Tibial artery (tissue), 4 donors: ENCODE data around the gene A4GNT.

ENCODE experiments used
- DNase-seq, 2 donors: peaks; one replicate each; pipeline ENCODE4 v3.0.0-alpha.2; 2019
- H3K27ac ChIP-seq, 2 donors: fragments of 200-600 bp; sonication (generic) in 1 of 2; 1 replicate in 1 of 2; 2 replicates in 1 of 2; pipeline ENCODE4 v1.5.1; 2018 to 2019; ENCODE audit warnings: mild to moderate bottlenecking in 1 of 2
- H3K27me3 ChIP-seq, 2 donors: fragments of 200-600 bp; sonication (generic) in 1 of 2; one replicate each; pipeline versions ENCODE4 v1.5.1 to v1.6.0; 2016 to 2019
- H3K36me3 ChIP-seq, 3 donors: fragments of 200-600 bp; sonication (generic) in 2 of 3; one replicate each; pipeline ENCODE4 v1.5.1; 2016 to 2019; ENCODE audit warnings: mild to moderate bottlenecking in 2 of 3
- H3K4me1 ChIP-seq, 4 donors: fragments of 200-600 bp; sonication (generic) in 2 of 4; 1 replicate in 3 of 4; 2 replicates in 1 of 4; pipeline ENCODE4 v1.5.1; 2016 to 2019
- H3K4me3 ChIP-seq, 2 donors: fragments of 200-600 bp; sonication (generic) in 1 of 2; 1 replicate in 1 of 2; 2 replicates in 1 of 2; pipeline ENCODE4 v1.5.1; 2018 to 2019; ENCODE audit warnings: mild to moderate bottlenecking in 2 of 2
- H3K9me3 ChIP-seq, 3 donors: fragments of 200-600 bp; sonication (generic) in 1 of 3; one replicate each; pipeline ENCODE4 v1.5.1; 2016 to 2019
- intact Hi-C: fragments of 100-400 bp; cut with DNase I; formaldehyde crosslinking; loops from one replicate; pipeline ENCODE4 v1.15.0; 2023; ENCODE audit warnings: low total_unique reads
- TF ChIP-seq, protein P1 (sequence below), 2 experiments: fragments of 200-600 bp in 1 of 2; fragments of 450-650 bp in 1 of 2; IDR thresholded peaks; one replicate each; pipeline ENCODE4 v1.5.1; 2017 to 2019; ENCODE audit warnings: antibody characterized with exemption in 2 of 2, mild to moderate bottlenecking in 1 of 2, moderate library complexity in 1 of 2

The A4GNT gene

GRCh38 chr3:138127636-138128365 is 4.4 kb downstream of the A4GNT start:
- H3K27me3 ChIP-seq: no peaks in the 10 kb centered on the region
- H3K4me1 ChIP-seq: peaks cover 0 to 15% (median 0%) of the 10 kb centered on the region in 4 donors
- no peak overlapping the region for H3K4me3 ChIP-seq
- H3K27ac ChIP-seq: no peak overlapping the region
- no peaks in the 10 kb centered on the region for H3K36me3 ChIP-seq
- no peaks in the 10 kb centered on the region for H3K9me3 ChIP-seq
- intact Hi-C loops: no loop called here
- DNase-seq: no peak
- TF ChIP-seq, protein P1, sequence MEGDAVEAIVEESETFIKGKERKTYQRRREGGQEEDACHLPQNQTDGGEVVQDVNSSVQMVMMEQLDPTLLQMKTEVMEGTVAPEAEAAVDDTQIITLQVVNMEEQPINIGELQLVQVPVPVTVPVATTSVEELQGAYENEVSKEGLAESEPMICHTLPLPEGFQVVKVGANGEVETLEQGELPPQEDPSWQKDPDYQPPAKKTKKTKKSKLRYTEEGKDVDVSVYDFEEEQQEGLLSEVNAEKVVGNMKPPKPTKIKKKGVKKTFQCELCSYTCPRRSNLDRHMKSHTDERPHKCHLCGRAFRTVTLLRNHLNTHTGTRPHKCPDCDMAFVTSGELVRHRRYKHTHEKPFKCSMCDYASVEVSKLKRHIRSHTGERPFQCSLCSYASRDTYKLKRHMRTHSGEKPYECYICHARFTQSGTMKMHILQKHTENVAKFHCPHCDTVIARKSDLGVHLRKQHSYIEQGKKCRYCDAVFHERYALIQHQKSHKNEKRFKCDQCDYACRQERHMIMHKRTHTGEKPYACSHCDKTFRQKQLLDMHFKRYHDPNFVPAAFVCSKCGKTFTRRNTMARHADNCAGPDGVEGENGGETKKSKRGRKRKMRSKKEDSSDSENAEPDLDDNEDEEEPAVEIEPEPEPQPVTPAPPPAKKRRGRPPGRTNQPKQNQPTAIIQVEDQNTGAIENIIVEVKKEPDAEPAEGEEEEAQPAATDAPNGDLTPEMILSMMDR (IDR thresholded peaks at IDR 0.05): no peak

DNA sequence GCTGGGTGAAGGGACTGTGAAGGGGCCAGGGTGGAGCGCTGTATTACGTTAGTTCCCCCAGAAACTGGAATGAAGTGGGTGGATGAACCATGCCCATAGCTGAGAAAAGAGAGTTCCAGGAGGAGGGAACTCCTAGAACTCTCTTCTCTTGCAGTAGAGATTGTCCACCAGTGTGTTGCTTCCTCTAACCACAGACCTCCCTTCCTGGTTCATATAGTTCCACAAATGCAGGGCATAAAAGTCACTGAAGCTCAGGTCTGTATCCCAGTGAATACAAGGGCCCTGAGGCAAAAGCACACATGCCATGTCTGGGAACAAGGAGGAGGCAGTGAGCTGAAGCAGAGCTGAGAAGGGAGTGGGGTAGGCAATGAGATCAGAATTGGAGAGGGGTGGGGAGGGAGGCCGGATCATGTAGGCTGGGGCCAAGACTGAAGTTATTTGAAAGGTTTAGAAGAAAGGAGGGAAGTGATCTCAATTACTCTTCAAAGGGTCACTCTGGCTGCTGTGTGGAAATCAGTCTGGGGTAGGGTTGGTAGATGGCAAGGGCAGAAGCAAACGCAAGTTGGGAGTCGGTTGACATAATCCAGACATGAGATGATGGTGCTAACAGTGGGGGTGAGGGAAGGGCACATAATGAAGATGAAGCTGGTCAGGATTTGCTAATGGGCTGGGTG is 6.5 kb downstream of the A4GNT start:
- TF ChIP-seq, protein P1 (IDR thresholded peaks at IDR 0.05): no peak
- DNase-seq: no peak
- no peak overlapping the region for H3K4me3 ChIP-seq

GRCh38 chr3:138124706-138125355 is 7.4 kb downstream of the A4GNT start:
- intact Hi-C loops: no loop called here
- TF ChIP-seq, protein P1 (IDR thresholded peaks at IDR 0.05): no peak
- peaks cover 0 to 15% (median 0%) of the 10 kb centered on the region in 4 donors for H3K4me1 ChIP-seq
- H3K27ac ChIP-seq: no peak overlapping the region
- no peaks in the 10 kb centered on the region for H3K9me3 ChIP-seq
- no peaks in the 10 kb centered on the region for H3K36me3 ChIP-seq
- no peak overlapping the region for H3K4me3 ChIP-seq
- DNase-seq: no peak
- no peaks in the 10 kb centered on the region for H3K27me3 ChIP-seq

More for the DNA sequence above, 6.5 kb downstream of the A4GNT start:
- Histone ChIP-seq H3K27ac (peak overlapping the region in 1 of 2 donors; percentile 14), H3K27me3 (no peaks in the 10 kb centered on the region), H3K9me3 (no peaks in the 10 kb centered on the region), H3K4me1 (peaks cover 0 to 15% (median 0%) of the 10 kb centered on the region in 4 donors), H3K36me3 (no peaks in the 10 kb centered on the region)
- intact Hi-C loops: no loop called here

DNA sequence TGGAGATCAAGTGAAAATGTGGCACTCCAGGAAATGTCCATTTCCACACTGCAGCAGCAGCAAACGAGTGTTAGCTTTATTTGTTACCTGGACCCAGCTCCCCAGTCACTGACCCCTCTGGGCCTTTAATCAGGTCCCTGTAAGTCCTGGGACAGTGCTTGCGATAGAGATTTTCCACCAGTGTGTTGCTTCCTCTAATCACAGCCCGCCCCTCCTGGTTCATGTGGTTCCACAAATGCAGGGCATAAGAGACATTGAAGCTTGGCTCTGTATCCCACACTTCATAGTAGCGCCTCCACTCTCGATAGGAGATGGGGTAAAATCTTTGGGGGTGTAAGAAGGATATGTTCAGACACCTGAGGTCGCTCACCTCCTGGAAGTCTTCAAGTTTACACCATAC is 8.0 kb downstream of the A4GNT start:
- Histone ChIP-seq H3K4me1 (peaks cover 0 to 15% (median under 1%) of the 10 kb centered on the region in 4 donors), H3K27ac (no peak overlapping the region), H3K9me3 (no peaks in the 10 kb centered on the region), H3K36me3 (no peaks in the 10 kb centered on the region), H3K27me3 (no peaks in the 10 kb centered on the region), H3K4me3 (no peak overlapping the region)
- TF ChIP-seq, protein P1 (IDR thresholded peaks at IDR 0.05): no peak
- intact Hi-C loops: no loop called here
- no peak for DNase-seq

DNA sequence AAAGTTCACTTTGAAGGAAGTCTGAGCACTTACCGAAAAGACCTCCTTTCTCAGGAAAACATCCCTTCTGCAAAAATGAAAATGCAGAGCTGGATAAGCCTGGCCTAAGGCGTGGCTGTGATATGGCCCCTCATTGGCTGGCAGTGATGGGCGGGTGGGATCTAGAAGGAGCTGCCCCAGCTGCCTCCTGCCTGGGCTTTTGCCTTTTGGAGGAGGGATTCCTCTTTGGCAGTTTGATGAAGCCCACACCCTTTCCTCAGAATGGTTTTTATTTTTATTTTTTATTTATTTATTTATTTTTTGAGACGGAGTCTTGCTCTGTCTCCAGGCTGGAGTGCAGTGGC is 12.8 kb downstream of the A4GNT start:
- intact Hi-C loops: loop anchor here (5.0 kb wide), 1 partner anchor 68 kb away; the partner anchor contains the start of gene ARMC8
- Histone ChIP-seq H3K4me3 (no peak overlapping the region), H3K4me1 (peaks cover 0 to 24% (median 13%) of the 10 kb centered on the region in 4 donors), H3K9me3 (no peaks in the 10 kb centered on the region), H3K27me3 (no peaks in the 10 kb centered on the region), H3K27ac (no peak overlapping the region), H3K36me3 (no peaks in the 10 kb centered on the region)
- DNase-seq: no peak
- TF ChIP-seq, protein P1 (IDR thresholded peaks at IDR 0.05): no peak
